ENCODE measurements around the gene MEF2C.
"Not testable (repeated sequence)": the region's sequence is repeated elsewhere in the genome, so short reads cannot be mapped to it uniquely, and the experiment has no call there.

DNA sequence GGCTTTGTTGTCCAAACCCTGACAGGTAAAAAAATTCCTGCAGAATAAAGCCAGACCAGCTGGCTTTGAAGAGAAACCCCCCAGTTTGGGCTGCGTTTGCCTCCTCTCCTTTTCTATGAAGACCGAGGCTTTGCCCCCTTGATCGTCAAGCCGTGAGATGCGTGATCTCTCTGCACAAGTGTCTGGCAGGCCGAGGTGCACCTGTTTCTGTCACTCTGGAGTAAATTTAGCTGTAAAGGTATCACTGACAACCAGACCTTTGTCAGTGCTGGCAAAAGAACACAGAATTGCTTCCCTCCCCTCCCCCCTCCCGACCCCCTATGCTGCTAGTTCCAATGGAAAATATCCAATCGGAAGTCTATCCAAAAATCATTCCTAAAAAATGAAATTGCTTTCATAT, 21.0 kb upstream of the MEF2C start:
- TF ChIP-seq, protein P1, sequence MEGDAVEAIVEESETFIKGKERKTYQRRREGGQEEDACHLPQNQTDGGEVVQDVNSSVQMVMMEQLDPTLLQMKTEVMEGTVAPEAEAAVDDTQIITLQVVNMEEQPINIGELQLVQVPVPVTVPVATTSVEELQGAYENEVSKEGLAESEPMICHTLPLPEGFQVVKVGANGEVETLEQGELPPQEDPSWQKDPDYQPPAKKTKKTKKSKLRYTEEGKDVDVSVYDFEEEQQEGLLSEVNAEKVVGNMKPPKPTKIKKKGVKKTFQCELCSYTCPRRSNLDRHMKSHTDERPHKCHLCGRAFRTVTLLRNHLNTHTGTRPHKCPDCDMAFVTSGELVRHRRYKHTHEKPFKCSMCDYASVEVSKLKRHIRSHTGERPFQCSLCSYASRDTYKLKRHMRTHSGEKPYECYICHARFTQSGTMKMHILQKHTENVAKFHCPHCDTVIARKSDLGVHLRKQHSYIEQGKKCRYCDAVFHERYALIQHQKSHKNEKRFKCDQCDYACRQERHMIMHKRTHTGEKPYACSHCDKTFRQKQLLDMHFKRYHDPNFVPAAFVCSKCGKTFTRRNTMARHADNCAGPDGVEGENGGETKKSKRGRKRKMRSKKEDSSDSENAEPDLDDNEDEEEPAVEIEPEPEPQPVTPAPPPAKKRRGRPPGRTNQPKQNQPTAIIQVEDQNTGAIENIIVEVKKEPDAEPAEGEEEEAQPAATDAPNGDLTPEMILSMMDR (IDR thresholded peaks at IDR 0.05): not testable (repeated sequence)
- not testable (repeated sequence) for TF ChIP-seq POLR2A, EP300 (IDR thresholded peaks at IDR 0.05)

All from sigmoid colon (tissue), 4 donors.